Duodenal mucosa (tissue), 2 donors: ENCODE data around the gene LY86.
"Not testable (repeated sequence)": the region's sequence is repeated elsewhere in the genome, so short reads cannot be mapped to it uniquely, and the experiment has no call there.

Experiments
- H3K27ac ChIP-seq: one replicate; pipeline ENCODE4 v1.7.0; 2013; ENCODE audit warnings: low read depth, low read length
- H3K27me3 ChIP-seq, 2 donors: one replicate each; pipeline ENCODE4 v1.7.0; 2013; ENCODE audit warnings: low read length in 2 of 2, control low read depth in 1 of 2; ENCODE audit not compliant: insufficient read depth in 2 of 2, control insufficient read depth in 1 of 2
- H3K36me3 ChIP-seq, 2 donors: one replicate each; pipeline ENCODE4 v1.7.0; 2013; ENCODE audit warnings: low read length in 2 of 2, control low read depth in 1 of 2; ENCODE audit not compliant: insufficient read depth in 2 of 2, control insufficient read depth in 1 of 2
- H3K4me1 ChIP-seq, 2 donors: one replicate each; pipeline ENCODE4 v1.7.0; 2013; ENCODE audit warnings: low read length in 2 of 2, control low read depth in 1 of 2; ENCODE audit not compliant: insufficient read depth in 2 of 2, control insufficient read depth in 1 of 2
- H3K4me3 ChIP-seq, 2 donors: one replicate each; pipeline ENCODE4 v1.7.0; 2013; ENCODE audit warnings: low read length in 2 of 2, low read depth in 1 of 2
- H3K9ac ChIP-seq, 2 donors: one replicate each; pipeline ENCODE4 v1.7.0; 2013; ENCODE audit warnings: low read length in 2 of 2, low read depth in 1 of 2
- H3K9me3 ChIP-seq, 2 donors: one replicate each; pipeline ENCODE4 v1.7.0; 2013; ENCODE audit warnings: low read length in 2 of 2, control low read depth in 1 of 2; ENCODE audit not compliant: control insufficient read depth in 1 of 2

LY86 gene

DNA sequence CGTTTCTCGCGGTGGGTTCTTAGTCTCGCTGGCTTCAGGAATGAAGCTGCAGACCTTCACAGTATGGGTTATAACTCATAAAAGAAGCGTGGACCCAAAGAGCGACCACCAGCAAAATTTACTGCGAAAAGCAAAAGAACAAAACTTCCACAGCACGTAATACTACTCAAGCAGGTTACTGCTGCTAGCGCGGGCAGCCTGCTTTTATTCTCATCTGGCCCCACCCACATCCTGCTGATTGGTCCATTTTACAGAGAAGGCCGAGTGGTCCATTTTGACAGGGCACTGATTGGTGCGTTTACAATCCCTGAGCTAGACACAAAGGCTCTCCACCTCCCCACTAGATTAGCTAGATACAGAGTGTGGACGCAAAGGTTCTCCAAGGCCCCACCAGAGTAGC lies 17.4 kb downstream of the LY86 start:
- Histone ChIP-seq H3K4me1 (peaks cover 0 to 5% of the 10 kb centered on the region in 2 donors), H3K9me3 (peaks cover 0 to 4% of the 10 kb centered on the region in 2 donors), H3K4me3 (no peak overlapping the region), H3K9ac (no peak overlapping the region), H3K27me3 (no peaks in the 10 kb centered on the region), H3K27ac (no peak overlapping the region), H3K36me3 (no peaks in the 10 kb centered on the region)

DNA sequence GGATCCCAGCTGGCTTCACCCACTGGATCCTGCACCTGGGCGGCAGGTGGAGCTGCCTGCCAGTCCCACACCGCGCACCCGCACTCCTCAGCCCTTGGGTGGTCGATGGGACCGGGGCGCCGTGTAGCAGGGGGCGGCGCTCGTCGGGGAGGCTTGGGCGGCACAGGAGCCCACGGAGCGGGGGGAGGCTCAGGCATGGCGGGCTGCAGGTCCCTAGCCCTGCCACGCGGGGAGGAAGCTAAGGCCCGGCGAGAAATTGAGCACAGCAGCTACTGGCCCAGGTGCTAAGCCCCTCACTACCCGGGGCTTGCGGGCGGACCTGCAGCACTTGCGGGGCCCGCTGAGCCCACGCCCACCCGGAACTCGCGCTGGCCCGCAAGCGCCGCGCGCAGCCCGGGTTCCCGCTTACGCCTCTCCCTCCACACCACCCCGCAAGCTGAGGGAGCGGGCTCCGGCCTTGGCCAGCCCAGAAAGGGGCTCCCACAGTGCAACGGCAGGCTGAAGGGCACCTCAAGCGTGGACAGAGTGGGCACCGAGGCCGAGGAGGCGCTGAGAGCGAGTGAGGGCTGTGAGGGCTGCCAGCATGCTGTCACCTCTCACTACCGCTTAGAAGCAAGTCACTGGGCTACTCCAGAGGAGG lies 18.0 kb downstream of the LY86 start:
- not testable (repeated sequence) for H3K36me3 ChIP-seq, H3K9me3 ChIP-seq, H3K4me3 ChIP-seq, H3K4me1 ChIP-seq, H3K9ac ChIP-seq, H3K27ac ChIP-seq, H3K27me3 ChIP-seq

- Histone ChIP-seq H3K9me3 (peaks cover 0 to 2% of the 10 kb centered on the region in 2 donors), H3K4me3 (no peak overlapping the region), H3K27me3 (no peaks in the 10 kb centered on the region), H3K4me1 (peaks cover 0 to 6% of the 10 kb centered on the region in 2 donors), H3K36me3 (no peaks in the 10 kb centered on the region), H3K27ac (no peak overlapping the region), H3K9ac (no peak overlapping the region)
Observed at GRCh38 chr6:6609450-6609849, 20.9 kb downstream of the LY86 start.

DNA sequence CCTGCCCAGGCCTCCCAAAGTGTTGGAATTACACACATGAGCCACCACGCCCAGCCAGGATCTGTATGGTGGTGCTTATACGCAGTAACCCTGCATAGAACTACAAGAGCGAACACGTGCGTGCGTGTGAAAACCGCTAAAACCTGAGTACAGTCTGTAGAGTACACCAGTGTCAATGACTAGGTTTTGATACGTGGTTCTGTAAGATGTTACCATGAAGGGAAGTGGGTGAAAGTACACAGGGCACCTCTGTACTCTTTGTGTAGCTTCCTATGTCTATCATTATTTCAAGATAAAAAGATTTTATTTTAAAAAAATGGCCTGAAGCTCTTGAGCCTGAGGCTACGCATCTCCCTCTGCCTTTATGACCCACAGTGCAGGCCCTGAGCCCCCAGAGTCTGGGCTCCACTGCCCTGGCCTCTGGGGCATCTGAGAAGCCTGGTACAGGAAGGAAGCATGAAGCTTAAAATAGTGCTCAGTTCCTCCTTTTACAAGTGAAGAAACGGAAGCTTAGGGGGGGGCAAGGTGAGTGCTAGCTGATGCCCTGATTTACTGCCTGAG lies 21.6 kb downstream of the LY86 start:
- Histone ChIP-seq H3K9ac (no peak overlapping the region), H3K9me3 (no peaks in the 10 kb centered on the region), H3K27ac (no peak overlapping the region), H3K36me3 (no peaks in the 10 kb centered on the region), H3K4me1 (peaks cover 0 to 6% of the 10 kb centered on the region in 2 donors), H3K27me3 (no peaks in the 10 kb centered on the region), H3K4me3 (no peak overlapping the region)

DNA sequence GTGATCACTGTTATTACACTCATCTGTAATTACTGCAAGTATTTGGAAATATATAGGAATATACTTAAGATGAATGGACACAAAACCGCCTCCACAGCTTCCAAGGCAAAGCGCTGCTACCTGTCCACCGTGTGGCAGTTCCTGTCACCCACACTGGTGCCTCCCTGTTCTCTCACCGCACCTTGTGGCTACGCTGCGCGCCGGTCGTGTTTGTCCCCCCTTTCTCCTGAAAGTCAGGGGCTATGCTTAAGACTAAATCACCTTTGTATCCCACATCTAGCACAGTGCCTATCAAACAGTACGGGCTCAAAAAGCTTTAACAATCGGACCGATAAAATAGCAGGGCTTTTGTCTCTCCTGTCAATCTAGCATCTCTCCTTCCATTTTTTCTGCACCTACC lies 23.0 kb downstream of the LY86 start:
- Histone ChIP-seq H3K4me1 (peaks cover 0 to 6% of the 10 kb centered on the region in 2 donors), H3K27ac (no peak overlapping the region), H3K36me3 (no peaks in the 10 kb centered on the region), H3K4me3 (no peak overlapping the region), H3K27me3 (no peaks in the 10 kb centered on the region), H3K9ac (no peak overlapping the region), H3K9me3 (no peaks in the 10 kb centered on the region)

- Histone ChIP-seq H3K27ac (no peak overlapping the region), H3K36me3 (no peaks in the 10 kb centered on the region), H3K4me1 (peaks cover 0 to 6% of the 10 kb centered on the region in 2 donors), H3K9ac (no peak overlapping the region), H3K9me3 (no peaks in the 10 kb centered on the region), H3K4me3 (no peak overlapping the region), H3K27me3 (no peaks in the 10 kb centered on the region)
Observed at GRCh38 chr6:6612308-6612707, 23.8 kb downstream of the LY86 start.

- H3K4me1 ChIP-seq, H3K36me3 ChIP-seq, H3K9me3 ChIP-seq, H3K9ac ChIP-seq, H3K27ac ChIP-seq, H3K27me3 ChIP-seq, H3K4me3 ChIP-seq: not testable (repeated sequence)
Observed at GRCh38 chr6:6613103-6613718, 24.7 kb downstream of the LY86 start.

DNA sequence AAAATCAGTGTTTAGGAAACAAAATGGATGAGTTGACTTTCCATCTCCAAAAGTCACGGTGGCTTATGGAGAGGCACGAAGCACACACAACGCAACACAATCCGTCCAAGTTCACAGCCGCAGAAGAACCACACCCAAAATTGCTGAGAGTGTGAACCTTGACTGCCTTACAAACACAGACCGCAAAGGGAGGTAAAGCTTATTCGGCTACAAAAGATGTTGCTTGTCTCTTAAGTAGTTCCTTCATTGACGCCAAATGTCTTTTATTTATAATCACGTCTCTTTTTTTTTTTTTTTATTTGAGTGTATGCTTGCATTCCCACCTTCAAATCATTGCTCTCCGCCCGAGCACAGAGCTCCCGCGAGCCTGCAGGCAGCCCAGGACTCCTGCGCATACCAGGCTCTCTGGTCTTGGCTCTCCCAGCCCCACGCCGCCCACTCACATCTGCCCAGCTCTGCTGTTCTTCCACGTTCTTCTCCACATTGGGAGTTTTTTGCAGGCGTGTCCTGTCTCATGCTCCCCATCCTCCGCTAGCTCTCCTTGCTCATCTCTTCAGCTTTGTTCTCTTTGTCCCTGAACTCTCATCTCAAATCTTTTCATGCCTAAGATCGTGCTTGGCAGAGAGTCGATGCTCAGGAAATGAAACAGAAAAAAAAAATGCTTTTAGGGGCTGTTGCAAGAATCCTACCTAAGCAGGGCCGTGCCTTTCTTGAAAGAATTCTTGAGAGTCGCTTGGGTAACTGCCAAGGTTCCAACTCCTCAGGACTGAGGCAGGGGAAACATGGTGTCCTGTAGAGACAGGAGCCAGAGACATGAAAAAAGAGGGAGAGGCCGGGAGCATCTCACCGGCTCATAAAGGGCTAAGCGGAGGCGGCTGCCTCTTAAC lies 25.8 kb downstream of the LY86 start:
- Histone ChIP-seq H3K9ac (no peak overlapping the region), H3K36me3 (no peaks in the 10 kb centered on the region), H3K27me3 (no peaks in the 10 kb centered on the region), H3K4me1 (peaks cover 0 to 6% of the 10 kb centered on the region in 2 donors), H3K4me3 (no peak overlapping the region), H3K9me3 (no peaks in the 10 kb centered on the region), H3K27ac (no peak overlapping the region)

GRCh38 chr6:6614983-6615349 lies 26.4 kb downstream of the LY86 start:
- Histone ChIP-seq H3K9me3 (no peaks in the 10 kb centered on the region), H3K4me3 (no peak overlapping the region), H3K9ac (no peak overlapping the region), H3K27ac (no peak overlapping the region), H3K36me3 (no peaks in the 10 kb centered on the region), H3K4me1 (peaks cover 0 to 6% of the 10 kb centered on the region in 2 donors), H3K27me3 (no peaks in the 10 kb centered on the region)

DNA sequence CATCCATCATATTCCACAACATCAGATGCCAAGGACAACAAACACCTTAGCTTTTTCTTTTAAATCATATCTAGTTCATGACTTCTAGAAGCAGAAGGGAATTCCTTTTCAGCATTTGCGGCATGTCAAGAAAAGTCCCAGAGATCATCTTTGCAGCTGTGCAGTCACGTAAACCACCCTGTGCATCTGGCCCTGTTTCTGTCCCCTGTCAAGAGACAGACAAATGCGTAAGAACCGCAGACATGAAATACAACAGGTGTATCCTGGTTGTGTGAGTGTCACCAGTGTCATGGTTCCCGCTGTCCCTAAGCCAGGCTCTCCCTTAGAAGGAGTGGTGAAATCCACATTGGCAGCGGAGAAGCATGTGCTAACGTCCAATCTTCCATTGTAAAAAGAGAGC lies 28.1 kb downstream of the LY86 start:
- no peak overlapping the region for H3K27ac ChIP-seq
- no peaks in the 10 kb centered on the region for H3K9me3 ChIP-seq
- no peak overlapping the region for H3K4me3 ChIP-seq
- H3K27me3 ChIP-seq = no peaks in the 10 kb centered on the region
- no peaks in the 10 kb centered on the region for H3K4me1 ChIP-seq
- no peak overlapping the region for H3K9ac ChIP-seq
- H3K36me3 ChIP-seq = no peaks in the 10 kb centered on the region
